ENCODE data around the gene BUB1.
"Not testable (repeated sequence)": the region's sequence is repeated elsewhere in the genome, so short reads cannot be mapped to it uniquely, and the experiment has no call there.

Gene BUB1

GRCh38 chr2:110605057-110605456, 72.8 kb downstream of the BUB1 start:
- not testable (repeated sequence) for H3K18ac ChIP-seq (ENCODE audit: low read length); H4K8ac ChIP-seq (ENCODE audit: low read depth, low read length); H2BK12ac ChIP-seq (ENCODE audit: low read length); H3K4me1 ChIP-seq (ENCODE audit: control insufficient read depth in 2 of 2, insufficient read depth in 1 of 2, low read depth in 1 of 2, low read length in 2 of 2); H3K14ac ChIP-seq (ENCODE audit: low read length); H2BK5ac ChIP-seq (ENCODE audit: low read length); H2AFZ ChIP-seq (ENCODE audit: low read length); H3K79me1 ChIP-seq (ENCODE audit: low read depth, low read length); H4K91ac ChIP-seq (ENCODE audit: low read depth, low read length, poor library complexity); H3K23ac ChIP-seq (ENCODE audit: low read depth, low read length, poor library complexity); H3K9ac ChIP-seq (ENCODE audit: low read depth, low read length, poor library complexity); H2BK15ac ChIP-seq (ENCODE audit: low read length); H3K4me2 ChIP-seq (ENCODE audit: insufficient read depth, low read length, poor library complexity, severe bottlenecking); DNase-seq (ENCODE audit: low spot score); H3K4me3 ChIP-seq (ENCODE audit: low read length in 2 of 2); H2BK120ac ChIP-seq (ENCODE audit: low read depth, low read length); H3K4ac ChIP-seq (ENCODE audit: low read length); H3K27ac ChIP-seq (replicated peaks; ENCODE audit: low read length); H3K36me3 ChIP-seq (replicated peaks in 1 of 2; ENCODE audit: control insufficient read depth in 2 of 2, insufficient read depth in 2 of 2, low read length in 2 of 2); H2AK5ac ChIP-seq (ENCODE audit: low read depth, low read length); H3K9me3 ChIP-seq (replicated peaks in 1 of 2; ENCODE audit: control insufficient read depth in 2 of 2, insufficient read depth in 1 of 2, low read depth in 1 of 2, low read length in 2 of 2); H3K27me3 ChIP-seq (ENCODE audit: control insufficient read depth in 3 of 3, insufficient read depth in 3 of 3, low read depth in 1 of 3, low read length in 3 of 3)
- no CpG with 5 or more reads among the region's 12 CpGs for WGBS, 2 donors (ENCODE audit: extremely low coverage in 2 of 2, insufficient read length in 2 of 2, insufficient replicate concordance in 1 of 2)

GRCh38 chr2:110603917-110604591, 73.8 kb downstream of the BUB1 start:
- not testable (repeated sequence) for H3K4ac ChIP-seq (ENCODE audit: low read length); H2AK5ac ChIP-seq (ENCODE audit: low read depth, low read length); H3K79me1 ChIP-seq (ENCODE audit: low read depth, low read length); H2BK120ac ChIP-seq (ENCODE audit: low read depth, low read length); H3K18ac ChIP-seq (ENCODE audit: low read length); H3K14ac ChIP-seq (ENCODE audit: low read length); H4K8ac ChIP-seq (ENCODE audit: low read depth, low read length); H3K4me1 ChIP-seq (ENCODE audit: control insufficient read depth in 2 of 2, insufficient read depth in 1 of 2, low read depth in 1 of 2, low read length in 2 of 2); H3K23ac ChIP-seq (ENCODE audit: low read depth, low read length, poor library complexity); H3K9ac ChIP-seq (ENCODE audit: low read depth, low read length, poor library complexity); H3K4me2 ChIP-seq (ENCODE audit: insufficient read depth, low read length, poor library complexity, severe bottlenecking); H2BK5ac ChIP-seq (ENCODE audit: low read length); H2BK15ac ChIP-seq (ENCODE audit: low read length); H2BK12ac ChIP-seq (ENCODE audit: low read length); H3K27ac ChIP-seq (replicated peaks; ENCODE audit: low read length); DNase-seq (ENCODE audit: low spot score); H2AFZ ChIP-seq (ENCODE audit: low read length); H4K91ac ChIP-seq (ENCODE audit: low read depth, low read length, poor library complexity); H3K27me3 ChIP-seq (ENCODE audit: control insufficient read depth in 3 of 3, insufficient read depth in 3 of 3, low read depth in 1 of 3, low read length in 3 of 3); H3K9me3 ChIP-seq (replicated peaks in 1 of 2; ENCODE audit: control insufficient read depth in 2 of 2, insufficient read depth in 1 of 2, low read depth in 1 of 2, low read length in 2 of 2); H3K36me3 ChIP-seq (replicated peaks in 1 of 2; ENCODE audit: control insufficient read depth in 2 of 2, insufficient read depth in 2 of 2, low read length in 2 of 2); H3K4me3 ChIP-seq (ENCODE audit: low read length in 2 of 2)
- WGBS, 2 donors (ENCODE audit: extremely low coverage in 2 of 2, insufficient read length in 2 of 2, insufficient replicate concordance in 1 of 2), result no CpG with 5 or more reads among the region's 8 CpGs

- not testable (repeated sequence) for H4K8ac ChIP-seq (ENCODE audit: low read depth, low read length); H3K36me3 ChIP-seq (replicated peaks in 1 of 2; ENCODE audit: control insufficient read depth in 2 of 2, insufficient read depth in 2 of 2, low read length in 2 of 2); H3K4ac ChIP-seq (ENCODE audit: low read length); H3K9ac ChIP-seq (ENCODE audit: low read depth, low read length, poor library complexity); H3K4me1 ChIP-seq (ENCODE audit: control insufficient read depth in 2 of 2, insufficient read depth in 1 of 2, low read depth in 1 of 2, low read length in 2 of 2); H2AK5ac ChIP-seq (ENCODE audit: low read depth, low read length); H2AFZ ChIP-seq (ENCODE audit: low read length); H3K4me3 ChIP-seq (ENCODE audit: low read length in 2 of 2); H3K27me3 ChIP-seq (ENCODE audit: control insufficient read depth in 3 of 3, insufficient read depth in 3 of 3, low read depth in 1 of 3, low read length in 3 of 3); H3K27ac ChIP-seq (replicated peaks; ENCODE audit: low read length); H2BK120ac ChIP-seq (ENCODE audit: low read depth, low read length); H3K18ac ChIP-seq (ENCODE audit: low read length); H2BK15ac ChIP-seq (ENCODE audit: low read length); DNase-seq (ENCODE audit: low spot score); H4K91ac ChIP-seq (ENCODE audit: low read depth, low read length, poor library complexity); H2BK12ac ChIP-seq (ENCODE audit: low read length); H3K14ac ChIP-seq (ENCODE audit: low read length); H3K23ac ChIP-seq (ENCODE audit: low read depth, low read length, poor library complexity); H3K4me2 ChIP-seq (ENCODE audit: insufficient read depth, low read length, poor library complexity, severe bottlenecking); H3K79me1 ChIP-seq (ENCODE audit: low read depth, low read length); H3K9me3 ChIP-seq (replicated peaks in 1 of 2; ENCODE audit: control insufficient read depth in 2 of 2, insufficient read depth in 1 of 2, low read depth in 1 of 2, low read length in 2 of 2); H2BK5ac ChIP-seq (ENCODE audit: low read length)
- WGBS, 2 donors (ENCODE audit: extremely low coverage in 2 of 2, insufficient read length in 2 of 2, insufficient replicate concordance in 1 of 2), result no CpG with 5 or more reads among the region's 9 CpGs
Observed at GRCh38 chr2:110602139-110602538, 75.7 kb downstream of the BUB1 start.

GRCh38 chr2:110591973-110592372, 85.9 kb downstream of the BUB1 start:
- H2BK120ac ChIP-seq (ENCODE audit: low read depth, low read length); H2BK12ac ChIP-seq (ENCODE audit: low read length); H3K9ac ChIP-seq (ENCODE audit: low read depth, low read length, poor library complexity); H4K8ac ChIP-seq (ENCODE audit: low read depth, low read length); H2AFZ ChIP-seq (ENCODE audit: low read length); H3K4me3 ChIP-seq (ENCODE audit: low read length in 2 of 2); H3K18ac ChIP-seq (ENCODE audit: low read length); H3K79me1 ChIP-seq (ENCODE audit: low read depth, low read length); H3K23ac ChIP-seq (ENCODE audit: low read depth, low read length, poor library complexity); H3K36me3 ChIP-seq (replicated peaks in 1 of 2; ENCODE audit: control insufficient read depth in 2 of 2, insufficient read depth in 2 of 2, low read length in 2 of 2); H3K4me1 ChIP-seq (ENCODE audit: control insufficient read depth in 2 of 2, insufficient read depth in 1 of 2, low read depth in 1 of 2, low read length in 2 of 2); H2AK5ac ChIP-seq (ENCODE audit: low read depth, low read length); H3K27ac ChIP-seq (replicated peaks; ENCODE audit: low read length); H3K9me3 ChIP-seq (replicated peaks in 1 of 2; ENCODE audit: control insufficient read depth in 2 of 2, insufficient read depth in 1 of 2, low read depth in 1 of 2, low read length in 2 of 2); H4K91ac ChIP-seq (ENCODE audit: low read depth, low read length, poor library complexity); H3K4ac ChIP-seq (ENCODE audit: low read length); H3K4me2 ChIP-seq (ENCODE audit: insufficient read depth, low read length, poor library complexity, severe bottlenecking); H2BK5ac ChIP-seq (ENCODE audit: low read length); DNase-seq (ENCODE audit: low spot score); H2BK15ac ChIP-seq (ENCODE audit: low read length); H3K27me3 ChIP-seq (ENCODE audit: control insufficient read depth in 3 of 3, insufficient read depth in 3 of 3, low read depth in 1 of 3, low read length in 3 of 3); H3K14ac ChIP-seq (ENCODE audit: low read length): not testable (repeated sequence)
- WGBS, 2 donors (ENCODE audit: extremely low coverage in 2 of 2, insufficient read length in 2 of 2, insufficient replicate concordance in 1 of 2), result no CpG with 5 or more reads among the region's 2 CpGs

Data from neuronal stem cell (in vitro differentiated cells).